Heart left ventricle (tissue), 13 donors: Measurements from ENCODE around the gene NLK.

Source experiments
- CTCF ChIP-seq, 12 donors: fragments of 200-600 bp; sonication (generic) in 4 of 12; IDR thresholded peaks; one replicate each; pipeline versions ENCODE4 v1.5.0 to v1.8.0; 2018 to 2022; ENCODE audit warnings: antibody characterized with exemption in 12 of 12, mild to moderate bottlenecking in 5 of 12
- POLR2A ChIP-seq, 2 donors: fragments of 450-650 bp; IDR thresholded peaks; one replicate each; pipeline ENCODE4 v1.6.1; 2017; ENCODE audit warnings: antibody characterized with exemption in 2 of 2, mild to moderate bottlenecking in 2 of 2, moderate library complexity in 2 of 2
- donor health status: ischemic (EF 13 %, LVEDD 7.1; RV severe dilation, severe dysfunction).
- donor health status: DM: no; HTN: yes; CAD: no.
- donor health status: DM: no; HTN: no; CAD: no.
- donor health status: ischemic (EF 25% LVEDD 6.9; RV normal size, moderate dysfunction).
- donor health status: ischemic (EF 25% LVEDD 5.7; RV mildly dilated, moderate dysfunction).
- donor health status: ischemic (EF 35%, LVEDD 5.7; RV mildly dilated, moderate dysfunction).
- donor health status: nonischemic (EF 11% LVEDD 7.7; RV severe dilation, severe dysfunction).
- donor health status: DM: yes; HTN: yes; CAD: no.
- donor health status: PGD.
- donor health status: ischemic (EF 29% LVEDD 5.4; RV normal size, mild dysfunction).
- donor health status: nonischemic (EF 23%, LVEDD 6.1; RV moderate dilation, normal function).

- TF ChIP-seq CTCF (IDR thresholded peaks at IDR 0.05) (no peak), POLR2A (IDR thresholded peaks at IDR 0.05) (no peak)
Measured at GRCh38 chr17:27993723-27994310, 48.7 kb upstream of the NLK start.
